Esophagus muscularis mucosa (tissue), 4 donors: Measurements from ENCODE around the gene ALG6.

Source experiments
- EP300 ChIP-seq: sonication (generic); formaldehyde crosslinking; IDR thresholded peaks from one replicate; pipeline ENCODE4 v1.6.1; 2017; ENCODE audit warnings: antibody characterized with exemption
- POLR2A ChIP-seq: fragments of 450-650 bp; IDR thresholded peaks from one replicate; pipeline ENCODE4 v1.6.1; 2017; ENCODE audit warnings: antibody characterized with exemption, moderate library complexity, mild to moderate bottlenecking, low read depth
- TF ChIP-seq, protein P1 (sequence below), 3 experiments: fragments of 200-600 bp in 2 of 3; fragments of 450-650 bp in 1 of 3; sonication (generic) in 2 of 3; IDR thresholded peaks; one replicate each; pipeline ENCODE4 v1.5.1; 2017 to 2019; ENCODE audit warnings: antibody characterized with exemption in 3 of 3, mild to moderate bottlenecking in 2 of 3, moderate library complexity in 1 of 3

GRCh38 chr1:63435161-63435560 is 67.7 kb downstream of the ALG6 start:
- TF ChIP-seq, protein P1, sequence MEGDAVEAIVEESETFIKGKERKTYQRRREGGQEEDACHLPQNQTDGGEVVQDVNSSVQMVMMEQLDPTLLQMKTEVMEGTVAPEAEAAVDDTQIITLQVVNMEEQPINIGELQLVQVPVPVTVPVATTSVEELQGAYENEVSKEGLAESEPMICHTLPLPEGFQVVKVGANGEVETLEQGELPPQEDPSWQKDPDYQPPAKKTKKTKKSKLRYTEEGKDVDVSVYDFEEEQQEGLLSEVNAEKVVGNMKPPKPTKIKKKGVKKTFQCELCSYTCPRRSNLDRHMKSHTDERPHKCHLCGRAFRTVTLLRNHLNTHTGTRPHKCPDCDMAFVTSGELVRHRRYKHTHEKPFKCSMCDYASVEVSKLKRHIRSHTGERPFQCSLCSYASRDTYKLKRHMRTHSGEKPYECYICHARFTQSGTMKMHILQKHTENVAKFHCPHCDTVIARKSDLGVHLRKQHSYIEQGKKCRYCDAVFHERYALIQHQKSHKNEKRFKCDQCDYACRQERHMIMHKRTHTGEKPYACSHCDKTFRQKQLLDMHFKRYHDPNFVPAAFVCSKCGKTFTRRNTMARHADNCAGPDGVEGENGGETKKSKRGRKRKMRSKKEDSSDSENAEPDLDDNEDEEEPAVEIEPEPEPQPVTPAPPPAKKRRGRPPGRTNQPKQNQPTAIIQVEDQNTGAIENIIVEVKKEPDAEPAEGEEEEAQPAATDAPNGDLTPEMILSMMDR (IDR thresholded peaks at IDR 0.05) = no peak
- no peak for TF ChIP-seq EP300
- TF ChIP-seq POLR2A = no peak
